HG02852 (cell line): ENCODE measurements around the gene NUDT8.
"Not testable (repeated sequence)": the region's sequence is repeated elsewhere in the genome, so short reads cannot be mapped to it uniquely, and the experiment has no call there.

Experiments used
- ATAC-seq: cut with Tn5 transposase; IDR thresholded peaks from one replicate; pipeline ENCODE4 v1.9.1; 2021; ENCODE audit warnings: mild to moderate bottlenecking, moderate library complexity; ENCODE audit not compliant: unreplicated experiment

NUDT8 gene

GRCh38 chr11:67642173-67643120 is 12.7 kb upstream of the NUDT8 start:
- no peak for ATAC-seq

GRCh38 chr11:67641338-67642172 is 11.8 kb upstream of the NUDT8 start:
- no peak for ATAC-seq

- no peak for ATAC-seq
These were observed 11.1 kb upstream of the NUDT8 start for GRCh38 chr11:67640758-67641337.

- no peak for ATAC-seq
These were observed 10.5 kb upstream of the NUDT8 start for GRCh38 chr11:67640021-67640757.

GRCh38 chr11:67639438-67639859 is 9.7 kb upstream of the NUDT8 start, which contains the start of gene TBX10:
Gene TBX10, minus strand, starts transcription at chr11:67639763. Its CDS starts 291 bp downstream, at chr11:67639472.
- no peak for ATAC-seq

GRCh38 chr11:67638535-67639437 is 9.0 kb upstream of the NUDT8 start:
- no peak for ATAC-seq

GRCh38 chr11:67637441-67637840 is 7.7 kb upstream of the NUDT8 start:
- not testable (repeated sequence) for ATAC-seq

GRCh38 chr11:67636962-67637361 is 7.2 kb upstream of the NUDT8 start:
- ATAC-seq = no peak

- ATAC-seq = no peak
These were observed 5.4 kb upstream of the NUDT8 start for GRCh38 chr11:67635231-67635521.

GRCh38 chr11:67634366-67635230 is 4.9 kb upstream of the NUDT8 start:
- ATAC-seq = no peak

- no peak for ATAC-seq
These were observed 4.1 kb upstream of the NUDT8 start for GRCh38 chr11:67633758-67634365.

GRCh38 chr11:67632982-67633755 is 3.4 kb upstream of the NUDT8 start:
- no peak for ATAC-seq

GRCh38 chr11:67632175-67632981 is 2.6 kb upstream of the NUDT8 start:
- ATAC-seq = no peak

GRCh38 chr11:67631853-67632174 is 2.1 kb upstream of the NUDT8 start:
- no peak for ATAC-seq

GRCh38 chr11:67631411-67631810 is 1.7 kb upstream of the NUDT8 start:
- no peak for ATAC-seq

GRCh38 chr11:67630943-67631331 is 1.2 kb upstream of the NUDT8 start:
- ATAC-seq = no peak
